Common myeloid progenitor, CD34-positive (primary cell): ENCODE data around the gene ALOX15B.

Source experiments
- CTCF ChIA-PET: fragments of 350-600 bp; sonication (Branson Sonifier 250); formaldehyde crosslinking; loops from one replicate; lab custom pipeline; 2021; ENCODE audit warnings: antibody characterized with exemption; lab: Charles Lee
- POLR2A ChIA-PET: fragments of 350-600 bp; sonication (Branson Sonifier 250); formaldehyde crosslinking; loops from one replicate; lab custom pipeline; 2021; ENCODE audit warnings: antibody characterized with exemption; lab: Charles Lee
- DNase-seq, 3 donors: peaks; one replicate each; pipeline versions ENCODE4 v3.0.0 to v3.0.0-alpha.2; 2013
- H3K27ac ChIP-seq, 2 experiments: 1 replicate in 1 of 2; 2 replicates in 1 of 2; pipeline ENCODE4 v1.7.0; 2013; ENCODE audit warnings: inconsistent platforms in 2 of 2, low read length in 2 of 2, mild to moderate bottlenecking in 2 of 2, low read depth in 1 of 2, moderate library complexity in 1 of 2; ENCODE audit not compliant: severe bottlenecking in 2 of 2, insufficient read depth in 1 of 2, poor library complexity in 1 of 2
- H3K27me3 ChIP-seq, 5 experiments: replicated peaks in 2 of 5; 1 replicate in 3 of 5; 2 replicates in 2 of 5; pipeline versions ENCODE4 v1.6.1 to v1.7.0; 2013; ENCODE audit warnings: low read length in 4 of 5, mild to moderate bottlenecking in 2 of 5, moderate library complexity in 2 of 5, inconsistent platforms in 1 of 5; ENCODE audit not compliant: insufficient read depth in 5 of 5, control insufficient read depth in 4 of 5
- H3K36me3 ChIP-seq, 4 experiments: 1 replicate in 2 of 4; 2 replicates in 2 of 4; pipeline versions ENCODE4 v1.6.1 to v1.7.0; 2013; ENCODE audit warnings: low read length in 3 of 4, control low read depth in 1 of 4, mild to moderate bottlenecking in 1 of 4; ENCODE audit not compliant: control insufficient read depth in 4 of 4, insufficient read depth in 4 of 4
- H3K4me1 ChIP-seq, 4 experiments: 1 replicate in 3 of 4; 2 replicates in 1 of 4; pipeline versions ENCODE4 v1.6.1 to v1.7.1; 2013; ENCODE audit warnings: low read length in 3 of 4, mild to moderate bottlenecking in 3 of 4, control low read depth in 1 of 4, inconsistent platforms in 1 of 4, moderate library complexity in 1 of 4; ENCODE audit not compliant: control insufficient read depth in 4 of 4, insufficient read depth in 4 of 4; ENCODE audit errors: control extremely low read depth in 1 of 4
- H3K4me3 ChIP-seq, 7 experiments: 1 replicate in 4 of 7; 2 replicates in 3 of 7; pipeline versions ENCODE4 v1.5.1 to v1.7.0; 2013; ENCODE audit warnings: mild to moderate bottlenecking in 7 of 7, low read length in 6 of 7, moderate library complexity in 6 of 7, inconsistent platforms in 2 of 7, low read depth in 2 of 7, control low read depth in 1 of 7; ENCODE audit not compliant: insufficient read depth in 4 of 7, control insufficient read depth in 1 of 7; ENCODE audit errors: extremely low read depth in 1 of 7
- H3K9me3 ChIP-seq, 5 experiments: 1 replicate in 4 of 5; 2 replicates in 1 of 5; pipeline versions ENCODE4 v1.6.1 to v1.7.1; 2013; ENCODE audit warnings: low read length in 4 of 5, mild to moderate bottlenecking in 2 of 5, inconsistent platforms in 1 of 5, low read depth in 1 of 5, moderate library complexity in 1 of 5; ENCODE audit not compliant: control insufficient read depth in 4 of 5, insufficient read depth in 2 of 5; ENCODE audit errors: control extremely low read depth in 1 of 5
- WGBS: methylation state at CpG from one replicate; pipeline ENCODE4 v1.1.5; 2013; ENCODE audit not compliant: insufficient coverage; 5-methylcytosine and 5-hydroxymethylcytosine counted together

Gene ALOX15B

GRCh38 chr17:8072729-8073461, 34.0 kb downstream of the ALOX15B start:
- CTCF ChIA-PET = interaction anchor here (1.1 to 13.0 kb wide), 12 partner anchors 10 to 89 kb away, joined by 3 to 216 read pairs (median 10); partner anchors contain the start of genes ALOX12B and ALOXE3
- 2% methylated on average over 26 of the region's 40 CpGs for WGBS
- Histone ChIP-seq H3K4me1 (peaks cover 0 to 21% (median 17%) of the 10 kb centered on the region in 4 experiments), H3K36me3 (no peaks in the 10 kb centered on the region), H3K27me3 (peaks cover 0 to 49% (median 33%) of the 10 kb centered on the region in 5 experiments), H3K9me3 (no peaks in the 10 kb centered on the region), H3K4me3 (peak overlapping the region in 4 of 7 experiments; percentile 10 to 63 (median 54)), H3K27ac (no peak overlapping the region)
- peak in 1 of 3 donors; percentile 36 for DNase-seq
- POLR2A ChIA-PET = interaction anchor here (1.4 kb wide), 1 partner anchor 46 kb away, joined by 4 read pairs; no protein-coding TSS in a partner anchor

GRCh38 chr17:8073627-8074484, 35.0 kb downstream of the ALOX15B start:
- CTCF ChIA-PET = interaction anchor here (0.6 to 13.0 kb wide), 16 partner anchors 7 to 148 kb away, joined by 3 to 216 read pairs (median 5); partner anchors contain the start of genes ALOX12B and ALOXE3
- Histone ChIP-seq H3K27ac (no peak overlapping the region), H3K9me3 (no peaks in the 10 kb centered on the region), H3K4me1 (peaks cover 0 to 23% (median 17%) of the 10 kb centered on the region in 4 experiments), H3K27me3 (peaks cover 0 to 49% (median 33%) of the 10 kb centered on the region in 5 experiments), H3K4me3 (peak overlapping the region in 3 of 7 experiments; percentile 11 to 63 (median 58)), H3K36me3 (no peaks in the 10 kb centered on the region)
- WGBS = 8% methylated on average over 27 of the region's 28 CpGs
- peak; percentile 82 to 86 (median 85) for DNase-seq
- POLR2A ChIA-PET = interaction anchor here (1.4 kb wide), 1 partner anchor 45 kb away, joined by 4 read pairs; no protein-coding TSS in a partner anchor

DNA sequence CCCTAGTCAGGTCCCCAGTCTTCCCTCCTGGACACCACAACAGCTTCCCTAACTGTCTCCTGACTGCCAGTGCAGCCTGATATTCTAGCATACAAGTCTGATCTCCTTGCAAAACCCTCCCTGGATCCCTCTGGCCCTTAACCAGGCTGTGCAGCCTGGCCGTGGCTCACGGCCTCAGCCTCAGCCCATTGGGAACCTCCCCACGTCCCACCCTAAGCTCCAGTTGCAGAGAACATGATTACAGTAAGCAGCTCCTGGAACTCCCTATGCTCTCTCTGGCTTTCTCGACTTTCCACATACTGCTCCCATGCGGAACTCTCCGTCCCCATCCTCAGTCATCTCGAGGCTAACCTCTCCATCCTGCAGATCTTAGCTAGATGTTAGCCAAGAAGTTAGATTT, 35.7 kb downstream of the ALOX15B start:
- CTCF ChIA-PET = interaction anchor here (0.6 to 13.0 kb wide), 15 partner anchors 8 to 147 kb away, joined by 3 to 216 read pairs (median 7); partner anchors contain the start of genes ALOX12B and ALOXE3
- no peak for DNase-seq
- WGBS = 84% methylated on average over 7 of the region's 7 CpGs
- POLR2A ChIA-PET = interaction anchor here (1.4 kb wide), 1 partner anchor 44 kb away, joined by 4 read pairs; no protein-coding TSS in a partner anchor
- no peaks in the 10 kb centered on the region for H3K36me3 ChIP-seq
- H3K27ac ChIP-seq = no peak overlapping the region
- H3K4me3 ChIP-seq = no peak overlapping the region
- peaks cover 0 to 24% (median 21%) of the 10 kb centered on the region in 4 experiments for H3K4me1 ChIP-seq
- H3K9me3 ChIP-seq = no peaks in the 10 kb centered on the region
- H3K27me3 ChIP-seq = peaks cover 0 to 49% (median 33%) of the 10 kb centered on the region in 5 experiments

GRCh38 chr17:8075081-8075480, 36.2 kb downstream of the ALOX15B start:
- 100% methylated on average over 3 of the region's 3 CpGs for WGBS
- Histone ChIP-seq H3K27ac (no peak overlapping the region), H3K36me3 (no peaks in the 10 kb centered on the region), H3K4me1 (peaks cover 0 to 29% (median 26%) of the 10 kb centered on the region in 4 experiments), H3K9me3 (no peaks in the 10 kb centered on the region), H3K27me3 (peaks cover 0 to 49% (median 33%) of the 10 kb centered on the region in 5 experiments), H3K4me3 (no peak overlapping the region)
- ChIA-PET CTCF (interaction anchor here (1.2 to 13.0 kb wide), 10 partner anchors 8 to 65 kb away, joined by 3 to 216 read pairs (median 9); partner anchors contain the start of genes ALOX12B and ALOXE3), POLR2A (no interaction called here)
- no peak for DNase-seq

- POLR2A ChIA-PET = no interaction called here
- H3K27me3 ChIP-seq = peaks cover 0 to 49% (median 33%) of the 10 kb centered on the region in 5 experiments
- H3K4me3 ChIP-seq = no peak overlapping the region
- H3K36me3 ChIP-seq = no peaks in the 10 kb centered on the region
- no peaks in the 10 kb centered on the region for H3K9me3 ChIP-seq
- CTCF ChIA-PET = interaction anchor here (0.9 to 13.0 kb wide), 12 partner anchors 8 to 150 kb away, joined by 3 to 216 read pairs (median 6); partner anchors contain the start of genes ALOX12B and ALOXE3
- H3K4me1 ChIP-seq = peaks cover 0 to 35% (median 29%) of the 10 kb centered on the region in 4 experiments
- H3K27ac ChIP-seq = no peak overlapping the region
- WGBS = 96% methylated on average over 13 of the region's 14 CpGs
- no peak for DNase-seq
Observed at GRCh38 chr17:8075574-8076342, 36.9 kb downstream of the ALOX15B start.
